ENCODE data around the gene SLC25A28.

- TF ChIP-seq, protein P1, sequence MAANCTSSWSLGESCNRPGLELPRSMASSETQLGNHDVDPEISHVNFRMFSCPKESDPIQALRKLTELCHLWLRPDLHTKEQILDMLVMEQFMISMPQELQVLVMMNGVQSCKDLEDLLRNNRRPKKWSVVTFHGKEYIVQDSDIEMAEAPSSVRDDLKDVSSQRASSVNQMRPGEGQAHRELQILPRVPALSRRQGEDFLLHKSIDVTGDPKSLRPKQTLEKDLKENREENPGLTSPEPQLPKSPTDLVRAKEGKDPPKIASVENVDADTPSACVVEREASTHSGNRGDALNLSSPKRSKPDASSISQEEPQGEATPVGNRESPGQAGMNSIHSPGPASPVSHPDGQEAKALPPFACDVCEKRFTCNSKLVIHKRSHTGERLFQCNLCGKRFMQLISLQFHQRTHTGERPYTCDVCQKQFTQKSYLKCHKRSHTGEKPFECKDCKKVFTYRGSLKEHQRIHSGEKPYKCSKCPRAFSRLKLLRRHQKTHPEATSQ (tag by site-specific recombination; IDR thresholded peaks at IDR 0.05), result no peak
- TF ChIP-seq, protein P2, sequence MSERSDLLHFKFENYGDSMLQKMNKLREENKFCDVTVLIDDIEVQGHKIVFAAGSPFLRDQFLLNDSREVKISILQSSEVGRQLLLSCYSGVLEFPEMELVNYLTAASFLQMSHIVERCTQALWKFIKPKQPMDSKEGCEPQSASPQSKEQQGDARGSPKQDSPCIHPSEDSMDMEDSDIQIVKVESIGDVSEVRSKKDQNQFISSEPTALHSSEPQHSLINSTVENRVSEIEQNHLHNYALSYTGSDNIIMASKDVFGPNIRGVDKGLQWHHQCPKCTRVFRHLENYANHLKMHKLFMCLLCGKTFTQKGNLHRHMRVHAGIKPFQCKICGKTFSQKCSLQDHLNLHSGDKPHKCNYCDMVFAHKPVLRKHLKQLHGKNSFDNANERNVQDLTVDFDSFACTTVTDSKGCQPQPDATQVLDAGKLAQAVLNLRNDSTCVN (tag by site-specific recombination; optimal IDR thresholded peaks at IDR 0.05), result no peak
- TF ChIP-seq CTCF (tag by site-specific recombination; IDR thresholded peaks at IDR 0.05) (no peak), ELK4 (IDR thresholded peaks at IDR 0.05; ENCODE audit: borderline replicate concordance, low read depth, low read length) (no peak)
These were observed 47.0 kb upstream of the SLC25A28 start for GRCh38 chr10:99667108-99667751.
